GM20000 (cell line): ENCODE data around the gene IRAK2.

Experiments used
- DNase-seq: peaks from one replicate; pipeline ENCODE4 v3.0.0; 2012; ENCODE audit warnings: low spot score
- TF ChIP-seq, protein P1 (sequence below): IDR thresholded peaks from 2 replicates; pipeline ENCODE4 v1.5.1; 2012; ENCODE audit warnings: mild to moderate bottlenecking, control low read depth; ENCODE audit errors: extremely low read depth, missing control alignments

IRAK2 gene

DNA sequence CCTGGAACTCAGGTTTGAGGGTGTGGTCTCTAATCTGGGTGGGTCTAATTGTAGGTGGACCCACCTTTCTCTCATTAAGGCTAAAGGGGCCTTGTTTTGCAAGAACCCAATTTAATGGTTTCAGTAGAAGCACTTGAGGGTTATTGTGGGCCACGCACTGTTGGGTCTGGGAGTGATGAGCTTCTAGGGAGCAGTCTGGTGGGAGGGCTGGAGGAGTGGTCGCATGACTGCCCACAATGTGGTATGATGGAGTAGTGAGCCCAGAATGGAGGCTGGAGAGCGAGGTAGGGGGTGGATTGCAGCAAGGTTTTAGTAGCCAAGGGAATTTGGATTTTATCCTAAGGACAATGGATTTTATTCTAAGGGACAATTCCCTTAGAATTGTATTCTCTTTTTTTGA is 86.3 kb downstream of the IRAK2 start:
- DNase-seq, result no peak
- TF ChIP-seq, protein P1, sequence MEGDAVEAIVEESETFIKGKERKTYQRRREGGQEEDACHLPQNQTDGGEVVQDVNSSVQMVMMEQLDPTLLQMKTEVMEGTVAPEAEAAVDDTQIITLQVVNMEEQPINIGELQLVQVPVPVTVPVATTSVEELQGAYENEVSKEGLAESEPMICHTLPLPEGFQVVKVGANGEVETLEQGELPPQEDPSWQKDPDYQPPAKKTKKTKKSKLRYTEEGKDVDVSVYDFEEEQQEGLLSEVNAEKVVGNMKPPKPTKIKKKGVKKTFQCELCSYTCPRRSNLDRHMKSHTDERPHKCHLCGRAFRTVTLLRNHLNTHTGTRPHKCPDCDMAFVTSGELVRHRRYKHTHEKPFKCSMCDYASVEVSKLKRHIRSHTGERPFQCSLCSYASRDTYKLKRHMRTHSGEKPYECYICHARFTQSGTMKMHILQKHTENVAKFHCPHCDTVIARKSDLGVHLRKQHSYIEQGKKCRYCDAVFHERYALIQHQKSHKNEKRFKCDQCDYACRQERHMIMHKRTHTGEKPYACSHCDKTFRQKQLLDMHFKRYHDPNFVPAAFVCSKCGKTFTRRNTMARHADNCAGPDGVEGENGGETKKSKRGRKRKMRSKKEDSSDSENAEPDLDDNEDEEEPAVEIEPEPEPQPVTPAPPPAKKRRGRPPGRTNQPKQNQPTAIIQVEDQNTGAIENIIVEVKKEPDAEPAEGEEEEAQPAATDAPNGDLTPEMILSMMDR, result no peak

DNA sequence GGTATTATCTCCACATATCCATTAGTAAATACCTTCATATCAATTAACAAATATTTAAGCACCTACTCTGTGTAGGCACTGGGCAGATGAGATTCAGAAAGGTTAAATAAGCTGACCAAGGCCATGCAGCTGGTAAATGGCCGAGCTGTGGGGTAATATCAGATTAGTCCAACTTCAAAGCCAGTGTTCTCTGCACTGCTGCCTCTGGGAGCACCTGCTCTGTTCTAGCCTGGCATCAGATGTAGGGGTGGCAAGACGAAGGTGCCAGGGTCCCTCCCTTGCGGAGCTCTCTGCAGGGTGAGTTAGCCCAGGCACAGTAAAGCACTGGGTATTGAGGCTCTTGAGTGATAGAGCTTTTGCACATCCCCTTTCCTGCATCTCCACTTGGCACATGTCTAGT is 89.0 kb downstream of the IRAK2 start:
- TF ChIP-seq, protein P1, result no peak
- no peak for DNase-seq

DNA sequence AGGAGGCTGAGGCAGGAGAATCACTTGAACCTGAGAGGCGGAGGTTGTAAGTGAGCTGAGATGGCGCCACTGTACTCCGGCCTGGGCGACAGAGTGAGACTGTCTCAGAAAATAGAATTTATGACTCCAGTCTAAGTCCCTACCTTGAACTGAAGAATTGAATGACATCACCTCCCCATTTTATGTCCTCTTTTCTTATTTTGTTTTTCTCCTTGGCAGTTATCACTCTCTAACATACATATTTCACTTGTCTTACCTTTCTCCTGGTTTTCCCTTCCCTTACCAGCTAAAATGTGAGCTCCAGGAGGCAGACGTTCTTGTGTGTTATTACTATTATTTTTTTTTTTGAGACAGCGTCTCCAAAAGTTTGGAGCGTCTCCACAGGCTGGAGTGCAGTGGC is 91.1 kb downstream of the IRAK2 start:
- TF ChIP-seq, protein P1, result no peak
- no peak for DNase-seq

DNA sequence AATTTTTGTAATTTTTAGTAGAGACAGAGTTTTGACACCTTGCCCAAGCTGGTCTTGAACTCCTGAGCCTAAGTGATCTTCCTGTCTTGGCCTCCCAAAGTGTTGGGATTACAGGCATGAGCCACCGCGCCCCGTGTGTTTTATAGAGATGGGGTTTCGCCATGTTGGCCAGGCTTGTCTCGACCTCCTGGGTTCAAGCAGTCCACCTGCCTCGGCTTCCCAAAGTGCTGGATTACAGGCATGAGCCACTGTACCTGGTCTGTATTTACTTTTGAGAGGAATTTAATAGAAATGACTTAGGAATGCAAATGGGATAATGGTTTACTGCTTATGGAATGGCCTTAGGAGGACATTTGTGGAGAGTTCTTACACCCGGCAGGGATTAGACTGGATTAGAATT is 94.3 kb downstream of the IRAK2 start:
- DNase-seq, result no peak
- TF ChIP-seq, protein P1, result no peak

DNA sequence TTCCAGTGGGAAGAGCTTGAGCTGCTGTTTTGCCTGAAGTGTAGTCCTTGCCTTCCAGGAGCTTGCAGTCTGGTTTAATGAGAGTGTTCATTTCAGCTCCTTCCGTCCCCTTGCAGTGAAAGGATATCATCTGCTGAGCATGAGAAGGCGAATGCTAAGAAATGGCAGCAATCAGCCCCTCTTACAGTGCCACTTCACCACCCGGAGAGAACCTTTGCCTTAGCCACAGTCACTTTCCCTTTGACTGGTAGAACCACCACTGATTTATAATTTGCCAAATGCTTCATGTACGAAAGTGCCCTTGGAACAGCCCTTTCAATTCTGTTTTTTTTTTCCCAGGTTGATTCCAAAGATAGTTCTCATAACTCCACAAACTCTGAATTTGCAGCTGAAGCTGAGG is 95.1 kb downstream of the IRAK2 start:
- no peak for DNase-seq
- TF ChIP-seq, protein P1, result no peak

DNA sequence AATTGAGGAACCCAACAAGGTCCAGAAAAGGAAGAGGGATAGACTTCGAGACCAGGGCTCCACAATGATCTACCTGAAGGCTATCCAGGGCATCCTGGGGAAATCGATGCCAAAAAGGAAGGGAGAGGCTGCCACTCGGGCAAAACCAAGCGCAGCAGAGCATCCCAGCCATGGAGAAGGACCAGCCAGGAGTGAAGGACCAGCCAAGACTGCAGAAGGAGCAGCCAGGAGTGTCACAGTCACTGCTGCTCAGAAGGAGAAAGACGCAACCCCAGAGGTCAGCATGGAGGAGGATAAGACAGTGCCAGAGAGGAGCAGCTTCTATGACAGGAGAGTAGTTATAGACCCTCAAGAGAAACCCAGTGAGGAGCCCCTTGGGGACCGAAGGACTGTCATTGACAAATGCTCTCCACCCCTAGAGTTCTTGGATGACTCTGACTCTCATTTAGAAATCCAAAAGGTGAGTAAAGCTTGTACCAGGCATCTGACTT is 95.5 kb downstream of the IRAK2 start:
- no peak for DNase-seq
- TF ChIP-seq, protein P1, result no peak

DNA sequence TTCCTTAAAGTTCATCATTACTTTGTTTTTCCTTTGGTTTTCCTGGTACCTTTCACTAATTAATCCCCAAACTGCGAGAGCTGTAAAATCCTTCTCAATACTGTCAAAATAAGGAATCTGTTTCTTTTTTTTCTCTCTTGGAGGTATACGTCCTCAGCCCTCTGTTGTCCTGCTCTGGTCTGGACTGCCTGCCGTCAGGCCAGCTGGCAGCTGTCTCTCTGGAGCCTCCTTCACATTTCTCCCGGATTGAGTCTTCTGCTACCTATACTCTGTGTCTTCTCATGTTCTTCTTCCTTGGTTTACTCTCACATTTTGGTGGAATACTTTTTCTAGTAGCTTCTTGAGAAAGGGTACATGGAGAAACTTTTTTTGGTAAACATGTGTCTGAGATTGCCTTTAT is 97.3 kb downstream of the IRAK2 start:
- DNase-seq, result no peak
- TF ChIP-seq, protein P1, result no peak
